Mesenchymal stem cell (in vitro differentiated cells and primary cell): Measurements from ENCODE around the gene ZKSCAN1.
"Not testable (repeated sequence)": the region's sequence is repeated elsewhere in the genome, so short reads cannot be mapped to it uniquely, and the experiment has no call there.

Source experiments
- DNase-seq: peaks from one replicate; pipeline ENCODE4 v3.0.0-alpha.2; 2013
- H2AFZ ChIP-seq: one replicate; pipeline ENCODE4 v1.6.1; 2013; ENCODE audit warnings: low read depth, mild to moderate bottlenecking, control low read depth, inconsistent platforms, low read length, moderate library complexity
- H2AK5ac ChIP-seq: 2 replicates; pipeline ENCODE4 v1.6.1; 2013; ENCODE audit warnings: low read length, moderate library complexity, mild to moderate bottlenecking, inconsistent platforms; ENCODE audit not compliant: severe bottlenecking
- H2BK120ac ChIP-seq: one replicate; pipeline ENCODE4 v1.6.1; 2013; ENCODE audit warnings: low read depth, mild to moderate bottlenecking, inconsistent platforms, low read length, moderate library complexity
- H2BK12ac ChIP-seq, 2 experiments: one replicate each; pipeline ENCODE4 v1.6.1; 2013; ENCODE audit warnings: inconsistent platforms in 2 of 2, low read length in 2 of 2, mild to moderate bottlenecking in 2 of 2, moderate library complexity in 2 of 2, control low read depth in 1 of 2
- H2BK15ac ChIP-seq: one replicate; pipeline ENCODE4 v1.6.1; 2013; ENCODE audit warnings: mild to moderate bottlenecking, low read depth, inconsistent platforms; ENCODE audit not compliant: poor library complexity, severe bottlenecking
- H2BK5ac ChIP-seq: 2 replicates; pipeline ENCODE4 v1.6.1; 2013; ENCODE audit warnings: low read depth, mild to moderate bottlenecking, low read length, control low read depth, inconsistent platforms; ENCODE audit not compliant: poor library complexity, severe bottlenecking
- H3K14ac ChIP-seq, 2 experiments: one replicate each; pipeline ENCODE4 v1.6.1; 2013; ENCODE audit warnings: inconsistent platforms in 2 of 2, low read length in 2 of 2, control low read depth in 1 of 2, mild to moderate bottlenecking in 1 of 2, moderate library complexity in 1 of 2
- H3K18ac ChIP-seq, 2 experiments: one replicate each; pipeline ENCODE4 v1.6.1; 2013; ENCODE audit warnings: inconsistent platforms in 2 of 2, low read length in 2 of 2, control low read depth in 1 of 2, low read depth in 1 of 2, mild to moderate bottlenecking in 1 of 2
- H3K23ac ChIP-seq, 2 experiments: one replicate each; pipeline ENCODE4 v1.6.1; 2013; ENCODE audit warnings: inconsistent platforms in 2 of 2, low read length in 2 of 2, mild to moderate bottlenecking in 2 of 2, moderate library complexity in 2 of 2, control low read depth in 1 of 2
- H3K27ac ChIP-seq: 2 replicates; pipeline ENCODE4 v1.5.1; 2013; ENCODE audit warnings: mild to moderate bottlenecking, moderate library complexity, low read length, control low read depth, inconsistent platforms; ENCODE audit not compliant: poor library complexity, severe bottlenecking
- H3K27me3 ChIP-seq, 2 experiments: 2 replicates each; pipeline versions ENCODE4 v1.6.1 to v1.7.0; 2013; ENCODE audit warnings: low read length in 2 of 2, mild to moderate bottlenecking in 2 of 2, moderate library complexity in 2 of 2, control low read depth in 1 of 2, inconsistent platforms in 1 of 2; ENCODE audit not compliant: control insufficient read depth in 1 of 2, insufficient read depth in 1 of 2
- H3K36me3 ChIP-seq, 2 experiments: 2 replicates each; pipeline versions ENCODE4 v1.6.1 to v1.7.0; 2013; ENCODE audit warnings: low read length in 2 of 2, control low read depth in 1 of 2, inconsistent platforms in 1 of 2, low read depth in 1 of 2, mild to moderate bottlenecking in 1 of 2; ENCODE audit not compliant: insufficient read depth in 2 of 2, control insufficient read depth in 1 of 2
- H3K4ac ChIP-seq, 2 experiments: one replicate each; pipeline ENCODE4 v1.6.1; 2013; ENCODE audit warnings: inconsistent platforms in 2 of 2, low read length in 2 of 2, mild to moderate bottlenecking in 2 of 2, moderate library complexity in 2 of 2, control low read depth in 1 of 2, low read depth in 1 of 2
- H3K4me1 ChIP-seq: 2 replicates; pipeline ENCODE4 v1.6.1; 2013; ENCODE audit warnings: low read depth, low read length, control low read depth; ENCODE audit not compliant: control insufficient read depth, insufficient read depth
- H3K4me2 ChIP-seq: 2 replicates; pipeline ENCODE4 v1.6.1; 2013; ENCODE audit warnings: low read length, mild to moderate bottlenecking, inconsistent platforms; ENCODE audit not compliant: poor library complexity, severe bottlenecking
- H3K4me3 ChIP-seq, 2 experiments: 2 replicates each; pipeline versions ENCODE4 v1.5.1 to v1.7.0; 2013; ENCODE audit warnings: low read length in 2 of 2, mild to moderate bottlenecking in 2 of 2, control low read depth in 1 of 2, low read depth in 1 of 2; ENCODE audit not compliant: insufficient read depth in 1 of 2
- H3K79me1 ChIP-seq: replicated peaks from 2 replicates; pipeline ENCODE4 v1.6.1; 2013; ENCODE audit warnings: mild to moderate bottlenecking, control low read depth, low read length, inconsistent platforms; ENCODE audit not compliant: poor library complexity, severe bottlenecking
- H3K9ac ChIP-seq: 2 replicates; pipeline ENCODE4 v1.7.0; 2013; ENCODE audit warnings: mild to moderate bottlenecking, low read length, moderate library complexity
- H3K9me3 ChIP-seq: 2 replicates; pipeline ENCODE4 v1.7.0; 2013; ENCODE audit warnings: mild to moderate bottlenecking, low read length; ENCODE audit not compliant: control insufficient read depth
- H4K8ac ChIP-seq: one replicate; pipeline ENCODE4 v1.6.1; 2013; ENCODE audit warnings: inconsistent platforms, mild to moderate bottlenecking, low read length, moderate library complexity
- H4K91ac ChIP-seq: one replicate; pipeline ENCODE4 v1.6.1; 2013; ENCODE audit warnings: mild to moderate bottlenecking, low read length, inconsistent platforms
- WGBS: methylation state at CpG from one replicate; pipeline ENCODE4 v1.1.7; 2013; ENCODE audit warnings: mixed read lengths; 5-methylcytosine and 5-hydroxymethylcytosine counted together

ZKSCAN1 gene

DNA sequence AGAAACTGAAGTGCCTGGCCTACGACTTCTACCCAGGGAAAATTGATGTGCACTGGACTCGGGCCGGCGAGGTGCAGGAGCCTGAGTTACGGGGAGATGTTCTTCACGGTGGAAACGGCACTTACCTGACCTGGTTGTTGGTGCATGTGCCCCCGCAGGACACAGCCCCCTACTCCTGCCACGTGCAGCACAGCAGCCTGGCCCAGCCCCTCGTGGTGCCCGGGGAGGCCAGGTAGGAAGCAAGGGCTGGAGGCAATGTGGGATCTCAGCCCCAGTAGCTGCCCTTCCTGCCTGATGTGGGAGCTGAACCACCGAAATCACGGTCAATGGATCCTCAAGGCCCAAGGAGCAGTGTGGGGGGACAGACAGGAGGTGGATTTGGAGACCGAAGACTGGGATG lies 28.1 kb upstream of the ZKSCAN1 start:
- H2BK15ac ChIP-seq, H3K4ac ChIP-seq, H3K36me3 ChIP-seq, H4K8ac ChIP-seq, H2BK12ac ChIP-seq, H2BK120ac ChIP-seq, H3K23ac ChIP-seq, H3K27ac ChIP-seq, H3K4me2 ChIP-seq, H3K4me1 ChIP-seq, DNase-seq, H3K4me3 ChIP-seq, H3K9ac ChIP-seq, H2AK5ac ChIP-seq, H4K91ac ChIP-seq, H2AFZ ChIP-seq, H3K18ac ChIP-seq, H3K9me3 ChIP-seq, H3K79me1 ChIP-seq, H3K14ac ChIP-seq, H2BK5ac ChIP-seq: not testable (repeated sequence)
- whole genome bisulfite sequencing = 88% methylated on average over 12 of the region's 14 CpGs
- H3K27me3 ChIP-seq = peaks cover 14 to 38% of the 10 kb centered on the region in 2 experiments

DNA sequence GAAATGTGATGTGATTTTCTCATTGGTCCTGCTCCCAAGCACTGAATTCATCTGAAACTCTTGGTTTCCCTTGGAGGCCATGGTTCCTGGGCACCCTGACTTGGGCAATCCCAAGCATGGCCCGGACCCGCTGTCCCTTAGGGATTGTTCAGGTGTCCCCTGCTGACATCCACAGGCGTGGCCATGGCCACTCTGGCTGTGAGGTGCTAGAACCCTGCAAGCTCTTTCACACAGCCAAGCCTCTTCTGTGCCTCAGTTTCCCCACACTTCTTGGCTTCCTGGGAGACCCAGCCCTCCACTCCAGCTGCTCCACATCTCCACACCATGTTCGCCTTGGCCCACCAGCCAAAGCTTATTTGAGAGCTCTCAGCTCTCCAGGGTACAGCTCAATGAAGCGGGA lies 27.6 kb upstream of the ZKSCAN1 start:
- Histone ChIP-seq H3K9ac (no peak overlapping the region), H2BK15ac (no peak overlapping the region), H3K79me1 (no peaks in the 10 kb centered on the region), H3K23ac (no peak overlapping the region), H4K91ac (no peak overlapping the region), H3K18ac (no peak overlapping the region), H3K4me3 (no peak overlapping the region), H2AFZ (no peak overlapping the region), H2BK12ac (no peak overlapping the region), H3K9me3 (no peaks in the 10 kb centered on the region), H3K4me1 (no peaks in the 10 kb centered on the region), H2AK5ac (no peak overlapping the region), H3K14ac (no peak overlapping the region), H4K8ac (no peak overlapping the region), H3K4ac (no peak overlapping the region), H3K27me3 (peaks cover 18 to 38% of the 10 kb centered on the region in 2 experiments), H2BK5ac (no peak overlapping the region), H3K4me2 (no peak overlapping the region), H3K36me3 (no peaks in the 10 kb centered on the region), H2BK120ac (no peak overlapping the region), H3K27ac (no peak overlapping the region)
- WGBS = 85% methylated on average over 5 of the region's 5 CpGs
- no peak for DNase-seq

DNA sequence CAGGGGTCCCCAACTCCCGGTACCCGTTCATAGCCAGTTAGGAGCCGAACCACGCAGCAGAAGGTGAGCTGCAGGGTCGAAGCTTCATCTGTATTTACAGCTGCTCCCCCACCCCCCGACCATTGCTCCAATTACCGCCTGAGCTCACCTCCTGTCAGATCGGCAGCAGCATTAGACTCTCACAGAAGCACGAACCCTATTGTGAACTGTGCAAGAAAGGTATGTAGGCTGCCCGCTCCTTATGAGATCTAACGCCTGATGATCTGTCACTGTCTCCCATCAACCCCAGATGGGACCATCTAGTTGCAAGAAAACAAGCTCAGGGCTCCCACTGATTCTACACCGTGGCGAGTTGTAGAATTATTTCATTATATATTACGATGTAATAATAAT lies 24.9 kb upstream of the ZKSCAN1 start:
- H2AK5ac ChIP-seq = no peak overlapping the region
- H2BK12ac ChIP-seq = peak overlapping the region in 1 of 2 experiments; percentile 65
- no peaks in the 10 kb centered on the region for H3K9me3 ChIP-seq
- peak overlapping the region; percentile 48 for H3K9ac ChIP-seq
- H3K4me1 ChIP-seq = no peaks in the 10 kb centered on the region
- no peak overlapping the region for H2BK120ac ChIP-seq
- H4K91ac ChIP-seq = no peak overlapping the region
- peak overlapping the region in 1 of 2 experiments; percentile 59 for H3K4me3 ChIP-seq
- no peaks in the 10 kb centered on the region for H3K79me1 ChIP-seq
- H2AFZ ChIP-seq = peak overlapping the region; percentile 53
- no peak overlapping the region for H3K4me2 ChIP-seq
- DNase-seq = no peak
- peak overlapping the region in 1 of 2 experiments; percentile 59 for H3K18ac ChIP-seq
- WGBS = 49% methylated on average over 11 of the region's 14 CpGs
- H3K23ac ChIP-seq = no peak overlapping the region
- no peaks in the 10 kb centered on the region for H3K36me3 ChIP-seq
- no peak overlapping the region for H3K27ac ChIP-seq
- H2BK5ac ChIP-seq = no peak overlapping the region
- H4K8ac ChIP-seq = peak overlapping the region; percentile 70
- peaks cover 18 to 27% of the 10 kb centered on the region in 2 experiments for H3K27me3 ChIP-seq
- no peak overlapping the region for H3K4ac ChIP-seq
- peak overlapping the region; percentile 18 for H2BK15ac ChIP-seq
- H3K14ac ChIP-seq = no peak overlapping the region

DNA sequence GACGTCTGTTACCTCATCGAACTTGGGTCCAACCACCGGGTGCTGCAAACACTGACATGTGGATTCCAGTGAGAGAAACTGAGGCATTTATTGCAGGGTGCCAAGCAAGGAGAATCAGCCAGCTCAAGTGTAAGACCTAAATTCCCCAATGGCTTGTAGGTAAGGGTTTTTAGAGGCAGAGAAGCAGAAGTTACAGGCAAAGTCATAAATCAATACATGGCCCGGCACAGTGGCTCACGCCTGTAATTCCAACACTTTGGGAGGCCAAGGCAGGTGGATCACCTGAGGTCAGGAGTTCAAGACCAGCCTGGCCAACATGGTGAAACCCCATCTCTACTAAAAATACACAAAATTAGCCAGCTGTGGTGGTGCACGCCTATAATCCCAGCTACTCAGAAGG lies 23.9 kb upstream of the ZKSCAN1 start:
- H3K14ac ChIP-seq, H3K23ac ChIP-seq, H3K9me3 ChIP-seq, H3K36me3 ChIP-seq, H2AK5ac ChIP-seq, H2BK15ac ChIP-seq, H2BK120ac ChIP-seq, H3K4me3 ChIP-seq, H3K4ac ChIP-seq, H3K18ac ChIP-seq, H3K4me1 ChIP-seq, H2AFZ ChIP-seq, H2BK12ac ChIP-seq, H2BK5ac ChIP-seq, H4K8ac ChIP-seq, H3K79me1 ChIP-seq, DNase-seq, H3K27ac ChIP-seq, H3K4me2 ChIP-seq, H4K91ac ChIP-seq, H3K9ac ChIP-seq: not testable (repeated sequence)
- H3K27me3 ChIP-seq = peaks cover 17 to 18% of the 10 kb centered on the region in 2 experiments
- WGBS = 92% methylated on average over 6 of the region's 6 CpGs
